Measurements from ENCODE around the gene OBI1. TPM values are rescaled to one million over a fixed set of nuclear protein-coding genes. Genes with fewer than 3 reads are reported as not detected.

The OBI1 gene
- polyA plus RNA-seq, 3 donors, result 2.0 to 5.2 (median 3.5) TPM

- peak overlapping the region; percentile 41 for H2AFZ ChIP-seq (ENCODE audit: insufficient read depth, low read depth, low read length, poor library complexity, severe bottlenecking)
- no peaks in the 10 kb centered on the region for H3K79me2 ChIP-seq (ENCODE audit: insufficient read depth, low read length)
- H3K4me3 ChIP-seq (replicated peaks in 1 of 3; ENCODE audit: low read depth in 2 of 3, low read length in 3 of 3), result peak overlapping the region in 2 of 3 experiments; percentile 14 to 67
- H3K36me3 Mint-ChIP-seq, result peaks cover 7 to 9% of the 10 kb centered on the region in 2 donors
- TF ChIP-seq, protein P1, sequence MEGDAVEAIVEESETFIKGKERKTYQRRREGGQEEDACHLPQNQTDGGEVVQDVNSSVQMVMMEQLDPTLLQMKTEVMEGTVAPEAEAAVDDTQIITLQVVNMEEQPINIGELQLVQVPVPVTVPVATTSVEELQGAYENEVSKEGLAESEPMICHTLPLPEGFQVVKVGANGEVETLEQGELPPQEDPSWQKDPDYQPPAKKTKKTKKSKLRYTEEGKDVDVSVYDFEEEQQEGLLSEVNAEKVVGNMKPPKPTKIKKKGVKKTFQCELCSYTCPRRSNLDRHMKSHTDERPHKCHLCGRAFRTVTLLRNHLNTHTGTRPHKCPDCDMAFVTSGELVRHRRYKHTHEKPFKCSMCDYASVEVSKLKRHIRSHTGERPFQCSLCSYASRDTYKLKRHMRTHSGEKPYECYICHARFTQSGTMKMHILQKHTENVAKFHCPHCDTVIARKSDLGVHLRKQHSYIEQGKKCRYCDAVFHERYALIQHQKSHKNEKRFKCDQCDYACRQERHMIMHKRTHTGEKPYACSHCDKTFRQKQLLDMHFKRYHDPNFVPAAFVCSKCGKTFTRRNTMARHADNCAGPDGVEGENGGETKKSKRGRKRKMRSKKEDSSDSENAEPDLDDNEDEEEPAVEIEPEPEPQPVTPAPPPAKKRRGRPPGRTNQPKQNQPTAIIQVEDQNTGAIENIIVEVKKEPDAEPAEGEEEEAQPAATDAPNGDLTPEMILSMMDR (IDR thresholded peaks at IDR 0.05), result no peak
- H3K4me2 ChIP-seq (replicated peaks; ENCODE audit: extremely low read depth, low read length, poor library complexity, severe bottlenecking), result peak overlapping the region; percentile 78
- intact Hi-C loops (cut with micrococcal nuclease), result no loop called here
- H3K9me3 Mint-ChIP-seq, result peaks cover 0 to 31% (median 26%) of the 10 kb centered on the region in 7 donors
- H3K27ac Mint-ChIP-seq, result peak overlapping the region in 1 of 7 donors; percentile 45
- H3K4me1 Mint-ChIP-seq, result peaks cover 48% of the 10 kb centered on the region
- H3K4me1 ChIP-seq (ENCODE audit: control insufficient read depth in 1 of 2, insufficient read depth in 2 of 2, low read length in 2 of 2), result peaks cover 38 to 39% of the 10 kb centered on the region in 2 donors
- H3K4me3 Mint-ChIP-seq, result peak overlapping the region; percentile 74 to 91
- DNase-seq, result peak in 2 of 3 donors; percentile 13 to 37
- peaks cover 91 to 95% of the 10 kb centered on the region in 2 donors for H3K27me3 ChIP-seq (ENCODE audit: control insufficient read depth in 2 of 2, insufficient read depth in 2 of 2, low read length in 2 of 2)
- 2% methylated on average over 48 of the region's 51 CpGs for WGBS (ENCODE audit: insufficient coverage)
- no peak overlapping the region for H3K27ac ChIP-seq (ENCODE audit: low read depth in 1 of 2, low read length in 2 of 2)
- H3K36me3 ChIP-seq (replicated peaks in 1 of 2; ENCODE audit: control insufficient read depth in 1 of 2, insufficient read depth in 2 of 2, low read length in 2 of 2), result no peaks in the 10 kb centered on the region
- no peak overlapping the region for H3K9ac ChIP-seq (ENCODE audit: insufficient read depth, low read length, poor library complexity, severe bottlenecking)
- H3K27me3 Mint-ChIP-seq (ENCODE audit: low read depth in 3 of 3), result peaks cover 89 to 94% (median 91%) of the 10 kb centered on the region in 3 donors
- no peaks in the 10 kb centered on the region for H4K20me1 ChIP-seq (ENCODE audit: insufficient read depth, low read length)
- H3K9me3 ChIP-seq (replicated peaks in 1 of 2; ENCODE audit: control insufficient read depth in 1 of 2, insufficient read depth in 1 of 2, low read length in 2 of 2), result peaks cover 0 to 53% of the 10 kb centered on the region in 2 donors
Measured at GRCh38 chr13:78602561-78603239, 56.3 kb downstream of the OBI1 start.

DNA sequence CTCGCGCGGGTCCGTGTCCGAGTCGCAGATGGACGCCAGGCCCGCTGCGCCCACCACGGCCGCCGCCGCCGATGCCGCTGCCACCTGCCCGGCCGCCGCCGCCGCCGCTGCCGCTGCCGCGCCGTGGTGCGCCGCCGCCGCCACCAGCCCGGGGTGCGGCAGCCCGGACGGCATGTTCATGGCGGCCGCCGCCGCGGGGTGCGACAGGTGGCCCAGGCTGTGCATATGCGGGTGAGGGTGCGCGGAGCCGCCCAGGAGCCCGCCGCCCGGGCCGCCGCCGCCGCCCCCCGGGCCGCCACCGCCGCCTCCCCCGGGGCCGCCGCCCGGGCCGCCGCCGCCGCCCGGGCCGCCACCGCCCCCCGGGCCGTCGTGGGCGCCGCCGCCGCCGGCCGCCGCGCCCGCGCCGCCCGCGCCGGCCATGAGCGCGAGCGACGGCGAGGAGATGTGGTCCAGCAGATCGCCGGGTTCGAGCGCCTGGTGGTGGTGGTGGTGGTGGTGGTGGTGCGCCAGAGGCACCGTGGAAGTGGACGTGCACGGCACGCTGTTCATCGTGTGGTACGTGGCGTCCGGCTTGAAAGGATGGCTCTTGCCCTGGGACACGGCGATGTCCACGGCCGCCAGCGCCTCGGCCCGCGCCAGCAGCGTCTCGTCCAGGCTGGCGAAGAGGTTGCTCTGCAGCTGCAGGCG is 56.9 kb downstream of the OBI1 start:
- TF ChIP-seq, protein P1 (IDR thresholded peaks at IDR 0.05), result no peak
- Histone ChIP-seq H3K27ac (ENCODE audit: low read depth in 1 of 2, low read length in 2 of 2) (no peak overlapping the region), H3K4me1 (ENCODE audit: control insufficient read depth in 1 of 2, insufficient read depth in 2 of 2, low read length in 2 of 2) (peaks cover 33 to 36% of the 10 kb centered on the region in 2 donors), H3K4me3 (replicated peaks in 1 of 3; ENCODE audit: low read depth in 2 of 3, low read length in 3 of 3) (peak overlapping the region in 1 of 3 experiments; percentile 67), H3K9ac (ENCODE audit: insufficient read depth, low read length, poor library complexity, severe bottlenecking) (no peak overlapping the region), H3K36me3 (replicated peaks in 1 of 2; ENCODE audit: control insufficient read depth in 1 of 2, insufficient read depth in 2 of 2, low read length in 2 of 2) (no peaks in the 10 kb centered on the region), H3K27me3 (ENCODE audit: control insufficient read depth in 2 of 2, insufficient read depth in 2 of 2, low read length in 2 of 2) (peaks cover 91 to 95% of the 10 kb centered on the region in 2 donors), H4K20me1 (ENCODE audit: insufficient read depth, low read length) (no peaks in the 10 kb centered on the region), H3K79me2 (ENCODE audit: insufficient read depth, low read length) (no peaks in the 10 kb centered on the region), H3K9me3 (replicated peaks in 1 of 2; ENCODE audit: control insufficient read depth in 1 of 2, insufficient read depth in 1 of 2, low read length in 2 of 2) (peaks cover 0 to 49% of the 10 kb centered on the region in 2 donors), H2AFZ (ENCODE audit: insufficient read depth, low read depth, low read length, poor library complexity, severe bottlenecking) (peak overlapping the region; percentile 41), H3K4me2 (replicated peaks; ENCODE audit: extremely low read depth, low read length, poor library complexity, severe bottlenecking) (peak overlapping the region; percentile 78)
- no peak for DNase-seq
- Mint-ChIP-seq H3K4me1 (peaks cover 47% of the 10 kb centered on the region), H3K27ac (no peak overlapping the region), H3K36me3 (peaks cover 8 to 9% of the 10 kb centered on the region in 2 donors), H3K4me3 (peak overlapping the region; percentile 74 to 91), H3K27me3 (ENCODE audit: low read depth in 3 of 3) (peaks cover 89 to 94% (median 91%) of the 10 kb centered on the region in 3 donors), H3K9me3 (peaks cover 0 to 33% (median 24%) of the 10 kb centered on the region in 7 donors)
- 2% methylated on average over 104 of the region's 112 CpGs for WGBS (ENCODE audit: insufficient coverage)
- intact Hi-C loops (cut with micrococcal nuclease), result no loop called here

Data from CD14-positive monocyte (primary cell).